Muscle layer of duodenum (tissue), 2 donors: ENCODE results near the gene LSM12.
A peak's percentile ranks its signal among the peaks of the same experiment; 100 is the strongest.

ENCODE experiments used
- H3K27ac ChIP-seq: one replicate; pipeline ENCODE4 v1.7.0; 2013; ENCODE audit warnings: mild to moderate bottlenecking, low read length
- H3K27me3 ChIP-seq: one replicate; pipeline ENCODE4 v1.7.0; 2013; ENCODE audit warnings: low read depth, mild to moderate bottlenecking, control low read depth, low read length
- H3K36me3 ChIP-seq, 2 donors: one replicate each; pipeline ENCODE4 v1.7.0; 2013; ENCODE audit warnings: low read length in 2 of 2, control low read depth in 1 of 2, mild to moderate bottlenecking in 1 of 2; ENCODE audit not compliant: insufficient read depth in 2 of 2, control insufficient read depth in 1 of 2
- H3K4me1 ChIP-seq, 2 donors: one replicate each; pipeline ENCODE4 v1.7.0; 2013; ENCODE audit warnings: low read length in 2 of 2, mild to moderate bottlenecking in 2 of 2, control low read depth in 1 of 2, moderate library complexity in 1 of 2; ENCODE audit not compliant: insufficient read depth in 2 of 2, control insufficient read depth in 1 of 2
- H3K4me3 ChIP-seq, 2 donors: one replicate each; pipeline ENCODE4 v1.7.0; 2013; ENCODE audit warnings: low read length in 2 of 2, low read depth in 1 of 2, mild to moderate bottlenecking in 1 of 2
- H3K9me3 ChIP-seq, 2 donors: one replicate each; pipeline ENCODE4 v1.7.0; 2013; ENCODE audit warnings: low read length in 2 of 2, control low read depth in 1 of 2, mild to moderate bottlenecking in 1 of 2; ENCODE audit not compliant: control insufficient read depth in 1 of 2
- donor health status: healthy.

LSM12 gene

GRCh38 chr17:44071198-44071520 lies 4.7 kb upstream of the LSM12 start:
- Histone ChIP-seq H3K36me3 (peaks cover 9 to 29% of the 10 kb centered on the region in 2 donors), H3K4me3 (peak overlapping the region; percentile 64 to 80), H3K27me3 (no peaks in the 10 kb centered on the region), H3K4me1 (peaks cover 11 to 22% of the 10 kb centered on the region in 2 donors), H3K27ac (peak overlapping the region; percentile 91), H3K9me3 (no peaks in the 10 kb centered on the region)

GRCh38 chr17:44070455-44071197 lies 4.2 kb upstream of the LSM12 start, which contains the start of gene G6PC3:
TSS of gene G6PC3 (plus strand) at chr17:44070735. CDS start at chr17:44070966, 231 bp downstream.
- Histone ChIP-seq H3K4me1 (peaks cover 11 to 22% of the 10 kb centered on the region in 2 donors), H3K4me3 (peak within 1 kb of the TSS; percentile 64 to 80), H3K27me3 (no peaks in the 10 kb centered on the region), H3K9me3 (no peaks in the 10 kb centered on the region), H3K36me3 (peaks cover 5 to 27% of the 10 kb centered on the region in 2 donors), H3K27ac (peak within 1 kb of the TSS; percentile 91)

- H3K4me1 ChIP-seq, result peaks cover 11 to 26% of the 10 kb centered on the region in 2 donors
- H3K9me3 ChIP-seq, result no peaks in the 10 kb centered on the region
- H3K36me3 ChIP-seq, result peaks cover 0 to 21% of the 10 kb centered on the region in 2 donors
- no peaks in the 10 kb centered on the region for H3K27me3 ChIP-seq
- peak overlapping the region; percentile 91 for H3K27ac ChIP-seq
- H3K4me3 ChIP-seq, result peak overlapping the region; percentile 64 to 66
These were observed 3.5 kb upstream of the LSM12 start for GRCh38 chr17:44069974-44070454.

- Histone ChIP-seq H3K36me3 (peaks cover 11 to 15% of the 10 kb centered on the region in 2 donors), H3K9me3 (no peaks in the 10 kb centered on the region), H3K4me1 (peaks cover 11 to 26% of the 10 kb centered on the region in 2 donors), H3K27me3 (no peaks in the 10 kb centered on the region), H3K4me3 (no peak overlapping the region), H3K27ac (no peak overlapping the region)
These were observed 1.1 kb upstream of the LSM12 start for GRCh38 chr17:44067545-44067940.

DNA sequence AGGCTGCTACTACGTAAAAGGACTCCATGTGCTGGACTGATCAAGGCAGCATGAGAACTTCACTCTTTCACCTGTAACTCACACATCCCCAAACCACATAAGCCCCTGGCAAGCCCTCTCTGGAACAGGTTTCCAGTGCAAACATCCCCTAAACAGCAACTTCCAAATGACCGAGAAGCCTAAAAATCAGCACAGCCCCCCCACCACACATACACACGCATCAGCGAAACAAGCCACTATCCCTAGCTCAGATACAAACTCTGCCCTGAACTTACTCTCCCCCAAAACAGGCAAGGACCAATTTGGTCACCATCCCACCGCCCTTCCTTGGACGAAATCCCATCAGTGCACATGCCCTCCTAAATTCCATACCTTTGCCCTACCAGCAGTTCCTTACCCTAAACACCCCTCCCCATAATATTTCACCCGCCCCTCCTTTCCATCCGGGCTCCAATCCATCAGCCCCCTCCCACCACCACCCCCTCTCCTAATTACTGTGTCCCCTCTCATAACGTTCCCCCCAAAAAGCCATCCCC lies 735 bp downstream of the LSM12 start:
- Histone ChIP-seq H3K36me3 (peaks cover 16 to 18% of the 10 kb centered on the region in 2 donors), H3K27ac (peak overlapping the region; percentile 78), H3K4me1 (peaks cover 4 to 13% of the 10 kb centered on the region in 2 donors), H3K27me3 (no peaks in the 10 kb centered on the region), H3K9me3 (no peaks in the 10 kb centered on the region), H3K4me3 (peak overlapping the region; percentile 77 to 90)

- Histone ChIP-seq H3K27ac (no peak overlapping the region), H3K4me3 (no peak overlapping the region), H3K9me3 (no peaks in the 10 kb centered on the region), H3K36me3 (peaks cover 19 to 22% of the 10 kb centered on the region in 2 donors), H3K27me3 (no peaks in the 10 kb centered on the region), H3K4me1 (peaks cover 0 to 9% of the 10 kb centered on the region in 2 donors)
These were observed 2.5 kb downstream of the LSM12 start for GRCh38 chr17:44063704-44064639.

DNA sequence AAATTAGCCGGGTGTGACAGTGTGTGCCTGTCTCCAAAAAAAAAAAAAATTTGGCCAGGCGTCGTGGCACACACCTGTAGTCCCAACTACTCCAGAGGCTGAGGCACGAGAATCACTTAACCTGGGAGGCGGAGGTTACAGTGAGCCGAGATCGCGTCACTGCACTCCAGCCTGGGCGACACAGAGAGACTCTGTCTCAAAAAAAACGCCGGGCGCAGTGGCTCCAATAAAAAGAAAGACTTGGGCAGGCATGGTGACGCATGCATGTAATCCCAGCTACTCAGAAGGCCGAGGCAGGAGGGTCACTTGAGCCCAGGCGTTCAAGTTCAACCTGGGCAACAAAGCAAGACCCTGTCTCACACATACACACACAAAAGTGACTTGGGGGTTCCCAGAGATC lies 3.6 kb downstream of the LSM12 start:
- H3K4me1 ChIP-seq, result peaks cover 0 to 9% of the 10 kb centered on the region in 2 donors
- H3K4me3 ChIP-seq, result no peak overlapping the region
- H3K36me3 ChIP-seq, result peaks cover 19 to 26% of the 10 kb centered on the region in 2 donors
- H3K27me3 ChIP-seq, result no peaks in the 10 kb centered on the region
- no peak overlapping the region for H3K27ac ChIP-seq
- H3K9me3 ChIP-seq, result no peaks in the 10 kb centered on the region

DNA sequence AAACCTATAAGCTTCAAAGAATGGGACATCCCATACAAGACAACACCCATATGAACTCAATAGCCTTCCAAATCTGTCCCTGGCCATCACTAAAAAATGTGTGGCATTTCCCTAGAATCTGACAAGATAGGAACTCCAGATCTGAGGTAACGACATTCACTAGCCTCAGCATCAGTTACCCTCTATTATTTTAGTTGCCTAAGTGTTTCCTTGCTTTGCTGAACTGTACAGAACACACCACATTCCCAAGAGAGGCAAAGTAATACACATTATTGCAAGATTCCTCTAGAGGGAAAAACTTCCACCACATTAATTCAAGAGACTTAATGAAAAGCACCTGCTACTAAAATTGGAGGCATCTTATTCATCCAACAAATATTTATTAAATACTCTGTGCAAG lies 5.0 kb downstream of the LSM12 start:
- Histone ChIP-seq H3K27ac (no peak overlapping the region), H3K36me3 (peaks cover 19 to 26% of the 10 kb centered on the region in 2 donors), H3K27me3 (no peaks in the 10 kb centered on the region), H3K4me3 (no peak overlapping the region), H3K9me3 (no peaks in the 10 kb centered on the region), H3K4me1 (peaks cover 0 to 4% of the 10 kb centered on the region in 2 donors)

GRCh38 chr17:44059101-44059892 lies 7.2 kb downstream of the LSM12 start:
- peaks cover 19 to 21% of the 10 kb centered on the region in 2 donors for H3K36me3 ChIP-seq
- no peak overlapping the region for H3K27ac ChIP-seq
- no peaks in the 10 kb centered on the region for H3K27me3 ChIP-seq
- no peak overlapping the region for H3K4me3 ChIP-seq
- H3K4me1 ChIP-seq, result no peaks in the 10 kb centered on the region
- H3K9me3 ChIP-seq, result no peaks in the 10 kb centered on the region

DNA sequence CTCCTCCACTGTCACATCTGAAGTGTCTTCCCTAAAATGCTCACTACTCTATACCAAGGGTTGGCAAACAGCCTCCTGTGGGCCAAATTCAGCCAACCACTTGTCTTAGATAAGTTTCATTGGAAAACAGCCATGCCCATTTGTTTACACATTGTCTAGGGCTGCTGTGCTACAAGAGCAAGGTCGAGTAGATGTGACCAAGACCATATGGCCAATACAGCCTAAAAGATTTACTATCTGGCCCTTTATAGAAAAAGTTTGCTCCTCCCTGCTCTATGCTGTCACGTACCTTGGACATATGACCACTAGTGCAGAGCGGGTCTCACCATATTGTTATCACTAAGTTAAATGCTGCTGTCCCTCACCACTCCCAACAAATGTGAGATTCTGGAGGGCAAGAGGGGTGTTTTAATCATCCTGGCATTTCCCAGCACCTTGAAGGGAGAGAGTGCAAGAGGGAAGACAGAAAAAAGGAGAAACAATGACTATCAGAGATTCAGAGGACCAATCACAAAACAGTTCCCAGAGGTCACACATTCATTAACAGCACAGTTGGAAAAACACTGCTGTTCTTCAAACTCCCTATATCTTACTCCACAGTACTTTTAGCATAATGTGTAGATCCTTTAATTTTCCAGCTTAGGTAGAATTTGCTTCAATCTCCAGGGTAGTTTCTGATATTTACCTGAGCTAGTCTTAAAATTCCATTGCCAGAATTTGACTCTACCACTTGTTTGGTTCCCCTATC lies 13.2 kb downstream of the LSM12 start:
- H3K9me3 ChIP-seq, result no peaks in the 10 kb centered on the region

More for the DNA sequence above, 13.2 kb downstream of the LSM12 start:
- no peaks in the 10 kb centered on the region for H3K27me3 ChIP-seq
- H3K27ac ChIP-seq, result no peak overlapping the region
- peaks cover 20 to 31% of the 10 kb centered on the region in 2 donors for H3K36me3 ChIP-seq
- H3K4me1 ChIP-seq, result peaks cover 0 to 6% of the 10 kb centered on the region in 2 donors
- H3K4me3 ChIP-seq, result no peak overlapping the region
